Measurements from ENCODE around the gene TAOK3. TPM values are rescaled to one million over a fixed set of nuclear protein-coding genes. Genes with fewer than 3 reads are reported as not detected.

The TAOK3 gene
- total and polyA plus RNA-seq, 2 of the 4 experiments (the other 2 are of a cell fraction) = 26.3 to 54.5 TPM

DNA sequence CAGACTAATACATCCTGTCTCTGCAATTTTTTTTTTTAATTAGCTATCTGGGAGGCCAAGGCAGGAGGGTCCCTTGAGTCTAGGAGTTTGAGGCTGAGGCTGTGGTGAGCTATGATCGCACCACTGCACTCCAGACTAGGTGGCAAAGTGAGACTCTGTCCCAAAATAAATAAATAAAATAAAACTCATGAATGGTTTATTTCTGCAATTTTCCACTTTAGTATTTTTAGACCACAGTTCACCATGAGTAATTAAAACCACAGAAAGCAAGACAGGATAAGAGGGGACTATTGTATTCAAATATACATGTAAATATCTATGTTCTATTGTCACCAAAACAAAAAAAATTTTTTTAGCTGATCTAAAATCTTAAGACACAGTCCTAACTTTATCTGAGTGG, 17.8 kb downstream of the TAOK3 start:
- Histone ChIP-seq H3K27me3 (ENCODE audit: control insufficient read depth, insufficient read depth, low read length) (no peaks in the 10 kb centered on the region), H3K4me1 (ENCODE audit: control insufficient read depth, insufficient read depth, low read length) (peaks cover 9% of the 10 kb centered on the region), H3K18ac (ENCODE audit: low read depth, low read length) (no peak overlapping the region), H3K4ac (ENCODE audit: low read depth, low read length) (no peak overlapping the region), H3K56ac (ENCODE audit: extremely low read depth, insufficient read depth, low read length) (no peak overlapping the region), H4K5ac (ENCODE audit: low read depth, low read length) (no peak overlapping the region), H2AFZ (replicated peaks; ENCODE audit: low read length, poor library complexity) (no peak overlapping the region), H3K9ac (ENCODE audit: low read depth, low read length) (no peak overlapping the region), H3K27ac (ENCODE audit: insufficient read depth, low read length) (no peak overlapping the region), H2AK5ac (ENCODE audit: low read depth, low read length) (no peak overlapping the region), H2BK20ac (ENCODE audit: low read depth, low read length) (no peak overlapping the region), H3K79me1 (ENCODE audit: low read depth in 1 of 2, low read length in 2 of 2) (peaks cover 22 to 58% of the 10 kb centered on the region in 2 experiments), H3K14ac (replicated peaks; ENCODE audit: low read depth, low read length) (no peak overlapping the region), H3K9me3 (ENCODE audit: control insufficient read depth, insufficient read depth, low read length) (no peaks in the 10 kb centered on the region), H3K4me2 (ENCODE audit: low read depth, low read length) (no peak overlapping the region), H3K4me3 (ENCODE audit: insufficient read depth, low read depth, low read length) (no peak overlapping the region), H3K9me1 (ENCODE audit: insufficient read depth, low read length) (peaks cover 2% of the 10 kb centered on the region; the same call in 1 of the 2 replicates), H3K23ac (ENCODE audit: low read depth, low read length) (no peak overlapping the region), H4K91ac (ENCODE audit: insufficient read depth, low read depth, low read length) (no peak overlapping the region), H2BK15ac (ENCODE audit: low read depth, low read length) (no peak overlapping the region), H4K8ac (ENCODE audit: low read depth in 2 of 2, low read length in 2 of 2) (no peak overlapping the region), H2BK5ac (ENCODE audit: low read depth, low read length, poor library complexity, severe bottlenecking) (no peak overlapping the region), H2BK120ac (ENCODE audit: low read depth, low read length) (no peak overlapping the region), H3K36me3 (ENCODE audit: control insufficient read depth, insufficient read depth, low read length) (no peaks in the 10 kb centered on the region), H4K20me1 (ENCODE audit: insufficient read depth, low read length) (peaks cover 4% of the 10 kb centered on the region; the same call in 1 of the 2 replicates), H2AK9ac (replicated peaks; ENCODE audit: low read depth, low read length, poor library complexity) (no peak overlapping the region)
- intact Hi-C loops (cut with micrococcal nuclease) = no loop called here
- ATAC-seq (ENCODE audit: low read depth) (no peak), DNase-seq (peak; percentile 40)
- TF ChIP-seq CEBPB (IDR thresholded peaks at IDR 0.05; ENCODE audit: low read depth, low read length) (no peak), SMC3 (IDR thresholded peaks at IDR 0.05; ENCODE audit: low read depth, low read length) (no peak), RFX5 (IDR thresholded peaks at IDR 0.05; ENCODE audit: low read depth, low read length) (no peak), BHLHE40 (IDR thresholded peaks at IDR 0.05; ENCODE audit: low read depth, low read length) (no peak), CHD1 (IDR thresholded peaks at IDR 0.05; ENCODE audit: low read depth, low read length) (no peak), FOS (IDR thresholded peaks at IDR 0.05; ENCODE audit: low read depth, low read length) (no peak), NFE2L2 (IDR thresholded peaks at IDR 0.05; ENCODE audit: low read depth, low read length) (no peak), MAFK (IDR thresholded peaks at IDR 0.05; ENCODE audit: low read depth, low read length) (no peak), POLR2A (IDR thresholded peaks at IDR 0.05; ENCODE audit: low read depth, low read length) (no peak)
- TF ChIP-seq, protein P1, sequence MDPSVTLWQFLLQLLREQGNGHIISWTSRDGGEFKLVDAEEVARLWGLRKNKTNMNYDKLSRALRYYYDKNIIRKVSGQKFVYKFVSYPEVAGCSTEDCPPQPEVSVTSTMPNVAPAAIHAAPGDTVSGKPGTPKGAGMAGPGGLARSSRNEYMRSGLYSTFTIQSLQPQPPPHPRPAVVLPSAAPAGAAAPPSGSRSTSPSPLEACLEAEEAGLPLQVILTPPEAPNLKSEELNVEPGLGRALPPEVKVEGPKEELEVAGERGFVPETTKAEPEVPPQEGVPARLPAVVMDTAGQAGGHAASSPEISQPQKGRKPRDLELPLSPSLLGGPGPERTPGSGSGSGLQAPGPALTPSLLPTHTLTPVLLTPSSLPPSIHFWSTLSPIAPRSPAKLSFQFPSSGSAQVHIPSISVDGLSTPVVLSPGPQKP (IDR thresholded peaks at IDR 0.05; ENCODE audit: borderline replicate concordance, low read depth, low read length) = no peak
- TF ChIP-seq, protein P2, sequence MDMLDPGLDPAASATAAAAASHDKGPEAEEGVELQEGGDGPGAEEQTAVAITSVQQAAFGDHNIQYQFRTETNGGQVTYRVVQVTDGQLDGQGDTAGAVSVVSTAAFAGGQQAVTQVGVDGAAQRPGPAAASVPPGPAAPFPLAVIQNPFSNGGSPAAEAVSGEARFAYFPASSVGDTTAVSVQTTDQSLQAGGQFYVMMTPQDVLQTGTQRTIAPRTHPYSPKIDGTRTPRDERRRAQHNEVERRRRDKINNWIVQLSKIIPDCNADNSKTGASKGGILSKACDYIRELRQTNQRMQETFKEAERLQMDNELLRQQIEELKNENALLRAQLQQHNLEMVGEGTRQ (IDR thresholded peaks at IDR 0.05; ENCODE audit: low read depth, low read length) = no peak
- TF ChIP-seq, protein P3, sequence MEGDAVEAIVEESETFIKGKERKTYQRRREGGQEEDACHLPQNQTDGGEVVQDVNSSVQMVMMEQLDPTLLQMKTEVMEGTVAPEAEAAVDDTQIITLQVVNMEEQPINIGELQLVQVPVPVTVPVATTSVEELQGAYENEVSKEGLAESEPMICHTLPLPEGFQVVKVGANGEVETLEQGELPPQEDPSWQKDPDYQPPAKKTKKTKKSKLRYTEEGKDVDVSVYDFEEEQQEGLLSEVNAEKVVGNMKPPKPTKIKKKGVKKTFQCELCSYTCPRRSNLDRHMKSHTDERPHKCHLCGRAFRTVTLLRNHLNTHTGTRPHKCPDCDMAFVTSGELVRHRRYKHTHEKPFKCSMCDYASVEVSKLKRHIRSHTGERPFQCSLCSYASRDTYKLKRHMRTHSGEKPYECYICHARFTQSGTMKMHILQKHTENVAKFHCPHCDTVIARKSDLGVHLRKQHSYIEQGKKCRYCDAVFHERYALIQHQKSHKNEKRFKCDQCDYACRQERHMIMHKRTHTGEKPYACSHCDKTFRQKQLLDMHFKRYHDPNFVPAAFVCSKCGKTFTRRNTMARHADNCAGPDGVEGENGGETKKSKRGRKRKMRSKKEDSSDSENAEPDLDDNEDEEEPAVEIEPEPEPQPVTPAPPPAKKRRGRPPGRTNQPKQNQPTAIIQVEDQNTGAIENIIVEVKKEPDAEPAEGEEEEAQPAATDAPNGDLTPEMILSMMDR (conservative IDR thresholded peaks at IDR 0.05; ENCODE audit: low read depth, low read length) = no peak
- ChIA-PET CTCF (interaction anchor here (0.8 to 2.5 kb wide), 3 partner anchors 10 to 85 kb away, joined by 3 to 10 read pairs (median 3); partner anchors contain the start of gene SUDS3), POLR2A (ENCODE audit: unreplicated experiment) (no interaction called here)
- no CpG with 5 or more reads among the region's 1 CpG for WGBS, 2 experiments (ENCODE audit: extremely low coverage in 2 of 2, insufficient read length in 1 of 2)
- no TSS peak for BruUV-seq (replicated peaks)
- dilution Hi-C loops (cut with HindIII; ENCODE audit: low sequenced_read_pairs, unreplicated experiment) = no loop called here
- in situ Hi-C loops (cut with MboI; ENCODE audit: low sequenced_read_pairs) = loop anchor here (25.0 kb wide), 1 partner anchor 1757 kb away; the partner anchor contains the start of gene RAB35
